H9 (cell line): ENCODE data around the gene MAP3K5. TPM values are rescaled to one million over a fixed set of nuclear protein-coding genes. Genes with fewer than 3 reads are reported as not detected.

ENCODE experiments used
- DNase-seq: peaks from one replicate; pipeline ENCODE4 v3.0.0-alpha.2; 2017
- H2AFZ ChIP-seq: one replicate; pipeline ENCODE4 v1.6.1; 2013; ENCODE audit warnings: mild to moderate bottlenecking, low read length, control low read depth, moderate library complexity
- H2AK5ac ChIP-seq: 2 replicates; pipeline ENCODE4 v1.6.1; 2013; ENCODE audit warnings: low read length, control low read depth, mixed read lengths; ENCODE audit not compliant: insufficient read length
- H2BK120ac ChIP-seq: one replicate; pipeline ENCODE4 v1.6.1; 2013; ENCODE audit warnings: low read depth, mild to moderate bottlenecking, low read length, control low read depth, inconsistent platforms; ENCODE audit not compliant: poor library complexity, severe bottlenecking
- H2BK12ac ChIP-seq: 2 replicates; pipeline ENCODE4 v1.6.1; 2013; ENCODE audit warnings: low read length, control low read depth, mixed read lengths, low read depth; ENCODE audit not compliant: insufficient read length
- H2BK15ac ChIP-seq: 2 replicates; pipeline ENCODE4 v1.6.1; 2013; ENCODE audit warnings: low read depth, low read length, control low read depth
- H2BK20ac ChIP-seq: one replicate; pipeline ENCODE4 v1.6.1; 2013; ENCODE audit warnings: low read depth, mild to moderate bottlenecking, low read length, control low read depth, inconsistent platforms; ENCODE audit not compliant: poor library complexity, severe bottlenecking
- H2BK5ac ChIP-seq: 2 replicates; pipeline ENCODE4 v1.6.1; 2013; ENCODE audit warnings: low read length, control low read depth, mixed read lengths; ENCODE audit not compliant: insufficient read length
- H3K14ac ChIP-seq: 2 replicates; pipeline ENCODE4 v1.6.1; 2013; ENCODE audit warnings: low read length, control low read depth; ENCODE audit not compliant: insufficient read depth
- H3K18ac ChIP-seq: 2 replicates; pipeline ENCODE4 v1.6.1; 2013; ENCODE audit warnings: low read depth, mild to moderate bottlenecking, mixed read lengths, low read length, control low read depth; ENCODE audit not compliant: insufficient read length
- H3K23ac ChIP-seq: 2 replicates; pipeline ENCODE4 v1.6.1; 2013; ENCODE audit warnings: low read length, control low read depth, mixed read lengths, low read depth; ENCODE audit not compliant: insufficient read length
- H3K23me2 ChIP-seq: 2 replicates; pipeline ENCODE4 v1.6.1; 2013; ENCODE audit warnings: low read depth, mild to moderate bottlenecking, mixed read lengths, low read length, control low read depth; ENCODE audit not compliant: insufficient read length, poor library complexity, severe bottlenecking
- H3K27ac ChIP-seq: 2 replicates; pipeline ENCODE4 v1.5.1; 2013; ENCODE audit warnings: low read length, control low read depth, mixed read lengths, low read depth; ENCODE audit not compliant: insufficient read length
- H3K27me3 ChIP-seq: 2 replicates; pipeline ENCODE4 v1.6.1; 2013; ENCODE audit warnings: low read length, control low read depth, inconsistent platforms; ENCODE audit not compliant: insufficient read depth
- H3K4ac ChIP-seq: 2 replicates; pipeline ENCODE4 v1.6.1; 2013; ENCODE audit warnings: low read depth, mild to moderate bottlenecking, control low read depth, inconsistent platforms, low read length, moderate library complexity
- H3K4me1 ChIP-seq: 2 replicates; pipeline ENCODE4 v1.6.1; 2013; ENCODE audit warnings: low read length, control low read depth, inconsistent platforms; ENCODE audit not compliant: insufficient read depth
- H3K4me2 ChIP-seq: 2 replicates; pipeline ENCODE4 v1.6.1; 2013; ENCODE audit warnings: low read length, control low read depth, mixed read lengths; ENCODE audit not compliant: insufficient read length, insufficient read depth
- H3K56ac ChIP-seq: 2 replicates; pipeline ENCODE4 v1.6.1; 2013; ENCODE audit warnings: low read depth, mild to moderate bottlenecking, mixed read lengths, low read length, control low read depth; ENCODE audit not compliant: insufficient read length
- H3K79me1 ChIP-seq: 2 replicates; pipeline ENCODE4 v1.6.1; 2013; ENCODE audit warnings: low read depth, mild to moderate bottlenecking, moderate library complexity, low read length, control low read depth, inconsistent platforms; ENCODE audit not compliant: insufficient read depth, poor library complexity, severe bottlenecking
- H3K79me2 ChIP-seq: 2 replicates; pipeline ENCODE4 v1.6.1; 2013; ENCODE audit warnings: low read length, control low read depth, inconsistent platforms; ENCODE audit not compliant: insufficient read depth
- H3K9ac ChIP-seq: 2 replicates; pipeline ENCODE4 v1.6.1; 2013; ENCODE audit warnings: low read length, control low read depth, mixed read lengths; ENCODE audit not compliant: insufficient read length; ENCODE audit errors: extremely low read depth
- H3K9me3 ChIP-seq: one replicate; pipeline ENCODE4 v1.6.1; 2013; ENCODE audit warnings: low read depth, low read length, inconsistent platforms; ENCODE audit not compliant: control insufficient read depth
- H3T11ph ChIP-seq: one replicate; pipeline ENCODE4 v1.6.1; 2013; ENCODE audit warnings: mild to moderate bottlenecking, low read length, control low read depth, inconsistent platforms
- H4K20me1 ChIP-seq: one replicate; pipeline ENCODE4 v1.6.1; 2013; ENCODE audit not compliant: control insufficient read depth, insufficient read length, insufficient read depth
- H4K5ac ChIP-seq: 2 replicates; pipeline ENCODE4 v1.6.1; 2013; ENCODE audit warnings: low read depth, mild to moderate bottlenecking, mixed read lengths, low read length, control low read depth; ENCODE audit not compliant: insufficient read length
- H4K8ac ChIP-seq: replicated peaks from 2 replicates; pipeline ENCODE4 v1.6.1; 2013; ENCODE audit warnings: low read length, control low read depth, mixed read lengths, low read depth; ENCODE audit not compliant: insufficient read length
- H4K91ac ChIP-seq: 2 replicates; pipeline ENCODE4 v1.6.1; 2013; ENCODE audit warnings: low read depth, mild to moderate bottlenecking, moderate library complexity, mixed read lengths, low read length, control low read depth; ENCODE audit not compliant: insufficient read length
- H3K27ac Mint-ChIP-seq, 3 experiments: 2 replicates in 2 of 3; 3 replicates in 1 of 3; pipeline ENCODE4 v1.8.0; 2020 to 2021; ENCODE audit warnings: mixed read lengths in 3 of 3, mild to moderate bottlenecking in 1 of 3, moderate library complexity in 1 of 3
- H3K27me3 Mint-ChIP-seq: 2 replicates; pipeline ENCODE4 v1.8.0; 2021; ENCODE audit warnings: low read depth, mild to moderate bottlenecking, moderate library complexity, mixed read lengths
- H3K36me3 Mint-ChIP-seq, 3 experiments: 2 replicates in 2 of 3; 3 replicates in 1 of 3; pipeline ENCODE4 v1.8.0; 2020 to 2021; ENCODE audit warnings: low read depth in 3 of 3, mixed read lengths in 3 of 3; ENCODE audit not compliant: insufficient read depth in 1 of 3
- H3K4me1 Mint-ChIP-seq, 2 experiments: 2 replicates each; pipeline ENCODE4 v1.8.0; 2020; ENCODE audit warnings: mixed read lengths in 2 of 2
- H3K4me3 Mint-ChIP-seq, 2 experiments: 2 replicates in 1 of 2; 3 replicates in 1 of 2; pipeline ENCODE4 v1.8.0; 2020 to 2021; ENCODE audit warnings: mild to moderate bottlenecking in 2 of 2, mixed read lengths in 2 of 2, moderate library complexity in 1 of 2
- H3K9me3 Mint-ChIP-seq, 2 experiments: 2 replicates in 1 of 2; 3 replicates in 1 of 2; pipeline ENCODE4 v1.8.0; 2020; ENCODE audit warnings: mild to moderate bottlenecking in 2 of 2, mixed read lengths in 2 of 2, moderate library complexity in 1 of 2
- CTCF ChIP-seq: fragments of 200-600 bp; sonication (generic); conservative IDR thresholded peaks from 3 replicates; pipeline ENCODE4 v1.8.0; 2021; ENCODE audit warnings: antibody characterized with exemption, mild to moderate bottlenecking
- WGBS: extraction: QIAGEN DNeasy Blood & Tissue Kit; methylation state at CpG from one replicate; pipeline ENCODE4 v1.1.7; 2013; ENCODE audit warnings: missing lambda C conversion rate, low lambda C conversion rate, mixed read lengths; ENCODE audit not compliant: insufficient read length; ENCODE audit errors: extremely low coverage; 5-methylcytosine and 5-hydroxymethylcytosine counted together
- total RNA-seq: library from RNA; stranded (reverse); gene quantifications from 2 replicates; pipeline ENCODE4 v1.2.1, GENCODE V29; 2021

Gene MAP3K5
- total RNA-seq, 1 experiment from 2014 or later = 1.6 TPM

GRCh38 chr6:136528477-136528876, 263.8 kb downstream of the MAP3K5 start:
- H3K23me2 ChIP-seq = no peaks in the 10 kb centered on the region
- no peak overlapping the region for H3K18ac ChIP-seq
- H3T11ph ChIP-seq = no peak overlapping the region
- Mint-ChIP-seq H3K4me3 (no peak overlapping the region), H3K9me3 (no peaks in the 10 kb centered on the region), H3K27me3 (no peaks in the 10 kb centered on the region), H3K4me1 (peaks cover 59 to 78% of the 10 kb centered on the region in 2 experiments), H3K27ac (peak overlapping the region in 1 of 3 experiments; percentile 41; a peak in 2 of 7 replicates), H3K36me3 (peaks cover 0 to 2% (median 0%) of the 10 kb centered on the region in 3 experiments; a peak in 1 of 7 replicates)
- no peaks in the 10 kb centered on the region for H4K20me1 ChIP-seq
- no peak overlapping the region for H3K9ac ChIP-seq
- no peak overlapping the region for H2BK12ac ChIP-seq
- H3K27ac ChIP-seq = no peak overlapping the region
- no peak overlapping the region for H2AK5ac ChIP-seq
- H3K79me2 ChIP-seq = peaks cover 7% of the 10 kb centered on the region; the same call in 1 of the 2 replicates
- no peak for TF ChIP-seq CTCF
- no peak overlapping the region for H2BK120ac ChIP-seq
- no peaks in the 10 kb centered on the region for H3K27me3 ChIP-seq
- no peak overlapping the region for H3K4me2 ChIP-seq
- no peak overlapping the region for H3K4ac ChIP-seq
- no peak overlapping the region for H4K8ac ChIP-seq
- H3K23ac ChIP-seq = no peak overlapping the region
- H3K79me1 ChIP-seq = no peaks in the 10 kb centered on the region
- H3K9me3 ChIP-seq = no peaks in the 10 kb centered on the region
- peaks cover 20% of the 10 kb centered on the region for H3K4me1 ChIP-seq
- no peak overlapping the region for H4K91ac ChIP-seq
- no peak overlapping the region for H2BK20ac ChIP-seq
- no peak overlapping the region for H2BK5ac ChIP-seq
- WGBS = no CpG with 5 or more reads among the region's 1 CpG
- no peak overlapping the region for H4K5ac ChIP-seq
- H2BK15ac ChIP-seq = no peak overlapping the region
- DNase-seq = no peak
- no peak overlapping the region for H3K14ac ChIP-seq
- no peak overlapping the region for H3K56ac ChIP-seq
- H2AFZ ChIP-seq = no peak overlapping the region
